AG08396 (cell line): Measurements from ENCODE around the gene CYGB.
"Not testable (repeated sequence)": the region's sequence is repeated elsewhere in the genome, so short reads cannot be mapped to it uniquely, and the experiment has no call there.

Experiments
- DNase-seq: peaks from one replicate; pipeline ENCODE4 v3.0.0; 2012; ENCODE audit warnings: low spot score, mixed read lengths

CYGB gene

DNA sequence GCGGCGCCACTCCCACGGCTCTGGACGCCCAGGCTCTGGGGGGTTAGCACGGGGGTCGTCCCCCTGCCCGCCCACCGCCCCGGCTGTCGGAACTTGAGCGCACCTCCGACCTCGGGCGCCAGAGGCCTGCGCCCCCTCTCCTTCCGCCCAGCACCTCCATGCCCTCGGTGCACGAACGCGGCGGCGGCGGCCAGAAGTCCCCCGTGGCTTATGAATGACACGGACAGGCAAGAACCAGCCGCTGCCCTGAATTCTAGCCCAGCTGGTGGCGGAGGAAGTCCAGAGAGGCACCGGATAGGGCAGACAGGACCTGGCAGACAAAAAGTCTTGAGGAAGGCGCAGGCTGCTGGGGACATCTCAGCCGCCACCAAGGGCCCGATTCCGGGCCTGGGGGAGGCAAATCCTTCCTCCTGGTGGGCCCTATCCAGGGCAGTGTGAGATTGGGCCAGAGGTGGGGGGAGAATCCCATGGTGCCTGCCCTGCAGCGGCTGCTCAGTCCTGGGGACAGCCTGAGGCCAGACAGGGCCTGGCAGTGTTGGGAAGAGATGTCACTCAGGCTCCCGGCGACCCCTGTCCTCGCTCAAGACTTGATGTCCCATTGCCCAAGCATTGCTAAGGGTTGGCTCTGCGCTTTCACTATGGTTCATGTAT is 897 bp upstream of the CYGB start:
- no peak for DNase-seq

DNA sequence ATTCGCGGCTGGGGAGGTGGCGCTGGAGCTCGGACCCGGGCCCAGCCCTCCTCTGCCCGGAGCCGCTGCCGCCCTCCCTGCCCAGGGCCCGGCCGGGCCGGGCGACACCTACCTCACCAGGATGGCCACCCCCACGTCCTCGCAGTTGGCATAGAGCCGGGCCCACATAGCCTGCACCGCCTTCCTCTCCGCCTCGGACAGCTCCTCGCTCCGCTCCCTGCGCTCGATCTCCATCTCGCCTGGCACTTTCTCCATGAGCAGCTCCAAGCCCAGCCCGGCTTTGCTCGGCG is 276 bp downstream of the CYGB start:
- DNase-seq, result peak; percentile 81

DNA sequence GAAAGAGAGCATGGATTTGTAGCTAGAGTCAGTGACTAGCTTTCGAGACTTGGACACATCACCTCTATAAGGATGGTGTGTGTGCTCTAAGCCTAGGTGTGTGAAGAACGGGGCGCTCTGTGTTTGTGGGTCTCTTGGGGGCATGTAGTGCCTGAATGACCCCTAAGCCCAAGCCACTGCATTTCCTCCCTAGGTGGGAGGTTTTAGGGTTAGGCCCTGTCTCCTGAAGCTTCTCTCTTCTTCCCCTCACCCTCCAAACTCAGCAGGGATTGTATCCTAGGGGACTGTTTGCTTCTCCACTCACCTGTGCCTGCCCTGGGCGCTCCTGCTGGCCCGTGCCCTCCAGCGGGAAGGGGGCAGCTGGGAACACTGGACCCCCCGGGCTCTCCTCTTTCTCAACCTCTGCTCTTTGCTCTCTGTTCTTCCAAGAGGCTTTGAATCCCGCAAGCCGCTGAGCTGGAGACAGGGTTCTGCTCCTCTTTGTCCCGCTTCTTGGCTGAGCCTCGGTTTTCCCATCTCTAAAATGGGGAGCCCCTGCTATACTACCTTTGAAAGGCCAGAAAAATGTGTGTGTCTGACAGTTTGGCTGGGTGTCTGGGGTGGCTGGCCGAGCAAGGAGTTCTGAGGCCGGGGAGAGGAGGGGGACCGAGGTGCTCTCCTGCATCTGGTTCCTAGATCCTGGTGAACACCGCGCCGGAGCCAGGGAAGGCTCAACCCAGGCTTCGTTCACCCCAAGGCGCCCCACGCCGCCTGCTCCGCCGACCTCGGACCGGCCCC is 810 bp downstream of the CYGB start:
- DNase-seq, result no peak

DNA sequence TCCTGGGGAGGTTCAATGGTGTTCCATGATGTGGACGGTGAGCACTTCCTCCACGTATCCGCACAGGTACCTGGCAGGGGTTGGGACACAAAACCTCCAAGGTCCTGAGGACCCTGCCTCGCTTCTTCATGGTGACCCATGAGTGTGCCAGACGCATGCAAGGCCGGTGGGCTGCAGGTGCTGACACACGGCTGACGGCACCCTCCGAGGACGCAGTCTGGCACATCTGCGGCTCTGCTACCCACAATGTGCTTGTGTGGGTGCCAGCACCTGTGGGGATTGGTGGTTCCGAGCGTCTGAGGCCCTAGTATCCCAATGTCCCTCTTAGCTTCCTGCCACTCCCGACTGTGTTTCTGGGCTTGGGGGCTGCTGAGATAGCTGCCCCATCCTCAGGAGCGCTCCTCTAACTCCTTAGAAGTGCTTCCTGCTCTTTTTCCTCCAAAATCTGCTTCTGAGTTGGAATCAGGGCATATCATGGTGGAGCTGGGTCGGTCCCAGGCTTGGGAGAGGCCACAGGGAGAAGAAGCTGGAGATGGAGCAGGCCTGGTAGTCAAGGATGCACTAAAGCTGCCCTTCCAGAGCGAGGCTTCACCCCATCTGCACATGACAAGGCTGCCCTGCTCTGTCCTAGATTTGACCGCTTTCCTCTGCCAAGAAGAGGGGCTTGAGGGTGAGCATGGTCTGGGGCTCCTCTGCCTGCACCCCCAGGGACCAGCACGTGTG is 1.6 kb downstream of the CYGB start:
- no peak for DNase-seq

DNA sequence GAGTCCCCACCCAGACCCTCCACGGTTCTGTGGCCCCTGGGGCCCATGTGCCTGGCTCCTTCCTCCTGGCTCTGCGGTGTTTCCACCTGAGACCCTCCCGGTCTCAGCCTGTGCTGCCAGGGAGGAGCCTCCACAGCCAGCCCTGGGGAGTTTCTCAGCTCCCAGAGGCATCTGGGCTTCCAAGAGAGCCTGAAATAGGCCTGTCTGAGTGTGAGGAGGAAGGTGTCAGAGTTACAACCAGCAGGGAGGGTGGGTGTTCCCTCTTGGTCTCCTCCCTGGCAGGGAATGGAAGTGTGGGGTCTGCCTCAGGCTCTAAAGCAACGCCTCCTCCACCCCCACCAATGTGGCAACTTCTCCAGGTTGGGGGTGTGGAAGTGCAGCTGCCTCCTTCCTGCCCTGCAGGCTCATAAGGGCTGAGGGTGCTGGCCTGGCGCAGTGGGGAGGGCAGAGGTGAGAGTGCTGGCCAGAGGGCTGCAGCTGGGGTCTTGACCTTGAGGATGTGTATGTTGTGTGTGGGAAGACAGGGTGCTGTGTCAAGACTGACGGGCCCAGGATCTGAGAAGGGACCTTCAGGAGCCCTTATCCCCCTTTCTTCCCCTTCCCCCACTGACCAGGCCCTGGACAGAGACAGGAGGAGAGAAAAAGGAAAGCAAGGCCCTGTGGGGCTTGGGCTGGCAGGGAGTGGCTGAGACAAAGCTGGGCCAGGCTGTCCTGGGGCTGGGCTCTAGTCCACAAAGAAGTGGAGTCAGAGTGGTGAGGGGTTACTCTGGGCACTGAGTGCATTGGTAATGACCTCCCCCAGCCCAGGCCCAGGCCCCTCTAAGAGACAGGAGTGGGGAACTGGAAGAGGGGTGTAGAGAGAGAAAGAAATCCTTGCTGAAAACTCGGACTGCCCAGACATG is 2.4 kb downstream of the CYGB start:
- DNase-seq, result no peak

DNA sequence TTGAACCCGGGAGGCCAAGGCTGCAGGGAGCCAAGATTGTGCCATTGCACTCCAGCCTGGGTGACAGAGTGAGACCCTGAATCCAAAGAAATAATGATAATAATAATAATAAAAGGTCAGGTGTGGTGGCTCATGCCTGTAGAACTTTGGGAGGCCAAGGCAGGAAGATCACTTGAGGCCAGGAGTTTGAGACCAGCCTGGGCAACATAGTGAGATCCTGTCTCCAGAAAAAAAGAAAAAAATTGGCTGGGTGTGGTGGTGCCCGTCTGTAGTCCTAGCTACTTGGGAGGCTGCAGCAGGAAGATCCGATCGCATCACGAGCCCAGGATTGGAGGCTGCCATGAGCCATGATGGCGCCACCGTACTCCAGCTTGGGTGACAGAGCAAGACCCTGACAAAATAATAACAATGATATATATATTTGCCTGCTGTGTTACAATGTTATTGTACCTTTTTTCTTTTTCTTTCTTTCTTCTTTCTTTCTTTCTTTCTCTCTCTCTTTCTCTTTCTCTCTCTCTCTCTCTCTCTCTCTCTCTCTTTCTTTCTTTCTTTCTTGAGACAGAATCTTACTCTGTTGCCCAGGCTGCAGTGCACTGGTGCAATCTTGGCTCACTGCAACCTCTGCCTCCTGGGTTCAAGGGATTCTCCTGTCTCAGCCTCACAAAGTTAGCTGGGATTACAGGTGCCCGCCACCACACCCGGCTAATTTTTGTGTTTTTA is 3.7 kb downstream of the CYGB start:
- DNase-seq, result not testable (repeated sequence)

DNA sequence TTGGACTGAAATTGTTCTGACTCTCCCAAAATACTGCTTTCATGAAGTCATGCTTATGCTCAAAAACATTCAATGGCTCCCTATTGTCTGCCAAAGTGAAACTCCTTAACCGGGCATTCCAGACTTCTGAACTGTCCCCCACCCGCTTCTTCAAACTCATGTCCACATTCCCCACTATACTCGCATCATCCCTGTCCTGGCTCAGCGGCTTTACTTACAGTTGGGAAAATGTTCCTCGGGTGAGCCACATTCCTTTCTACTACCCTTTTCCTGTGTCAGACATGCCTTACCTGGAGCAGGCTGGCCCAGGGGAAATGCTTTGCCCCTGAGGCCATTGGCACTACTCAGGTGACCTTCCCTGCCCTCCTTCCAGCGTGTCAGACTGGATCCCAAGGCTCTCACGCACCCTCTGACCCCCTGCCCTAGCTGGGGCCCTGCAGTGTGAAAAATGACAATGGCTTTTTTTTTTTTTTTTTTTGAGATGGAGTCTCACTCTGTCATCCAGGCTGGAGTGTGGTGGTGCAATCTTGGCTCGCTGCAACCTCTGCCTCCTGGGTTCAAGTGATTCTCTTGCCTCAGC is 5.3 kb downstream of the CYGB start:
- no peak for DNase-seq

DNA sequence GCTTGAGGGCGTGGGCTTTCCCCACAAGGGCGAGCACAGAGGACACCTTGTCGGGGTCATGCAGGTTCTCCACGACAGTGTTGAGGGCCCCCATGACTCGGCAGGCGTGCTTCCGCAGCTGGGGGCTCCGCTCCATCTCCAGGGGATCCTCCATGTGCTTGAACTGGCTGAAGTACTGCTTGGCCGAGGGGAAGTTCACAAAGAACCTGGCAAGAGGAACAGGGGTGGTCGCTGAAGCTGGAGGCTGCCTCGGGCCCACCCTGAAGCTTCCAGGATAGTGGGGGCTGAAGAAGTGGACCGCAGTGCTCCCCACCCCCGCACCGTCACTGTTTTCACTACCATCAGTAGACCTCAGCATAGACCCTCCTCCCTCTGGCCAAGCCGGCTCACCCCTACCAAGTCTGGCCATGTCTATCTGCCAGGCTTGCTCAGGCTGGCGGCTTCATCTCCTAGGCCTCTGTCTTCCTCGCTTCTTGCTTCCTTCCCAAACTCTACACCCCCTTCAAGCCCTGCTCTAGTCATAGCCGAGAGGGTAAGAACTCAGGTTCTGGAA is 5.9 kb downstream of the CYGB start:
- no peak for DNase-seq

DNA sequence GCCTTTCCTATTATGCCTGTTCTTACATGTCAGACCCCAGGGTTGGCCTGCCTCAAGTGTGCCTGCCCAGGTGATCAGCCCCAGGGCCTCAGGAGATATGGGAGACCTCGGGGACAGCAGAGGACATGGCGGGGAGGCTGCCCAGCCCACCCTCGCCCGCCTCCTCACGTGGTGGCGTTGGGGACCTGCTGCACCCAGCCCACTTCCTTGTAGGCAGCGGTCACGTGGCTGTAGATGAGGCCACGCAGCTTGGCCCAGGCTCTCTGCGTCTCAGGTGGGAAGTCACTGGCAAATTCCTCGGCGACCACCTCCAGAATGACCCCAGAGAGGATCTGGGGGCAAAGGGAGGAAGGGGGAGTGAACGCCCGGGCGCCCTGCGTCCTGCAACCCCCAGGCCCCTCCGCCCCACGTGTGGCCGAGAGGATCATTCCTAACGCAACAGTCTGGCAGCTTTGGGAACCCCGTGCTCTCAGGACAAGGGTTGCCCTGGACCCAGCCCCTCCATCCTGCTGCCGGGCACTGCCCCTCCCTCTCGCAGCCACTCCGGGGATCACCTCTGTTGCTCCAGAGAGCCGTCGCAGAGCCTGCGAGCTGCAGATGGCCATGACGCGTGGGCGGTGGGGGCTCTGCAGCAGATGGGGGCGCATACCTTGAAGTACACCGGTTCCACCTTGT is 6.6 kb downstream of the CYGB start:
- DNase-seq, result no peak

DNA sequence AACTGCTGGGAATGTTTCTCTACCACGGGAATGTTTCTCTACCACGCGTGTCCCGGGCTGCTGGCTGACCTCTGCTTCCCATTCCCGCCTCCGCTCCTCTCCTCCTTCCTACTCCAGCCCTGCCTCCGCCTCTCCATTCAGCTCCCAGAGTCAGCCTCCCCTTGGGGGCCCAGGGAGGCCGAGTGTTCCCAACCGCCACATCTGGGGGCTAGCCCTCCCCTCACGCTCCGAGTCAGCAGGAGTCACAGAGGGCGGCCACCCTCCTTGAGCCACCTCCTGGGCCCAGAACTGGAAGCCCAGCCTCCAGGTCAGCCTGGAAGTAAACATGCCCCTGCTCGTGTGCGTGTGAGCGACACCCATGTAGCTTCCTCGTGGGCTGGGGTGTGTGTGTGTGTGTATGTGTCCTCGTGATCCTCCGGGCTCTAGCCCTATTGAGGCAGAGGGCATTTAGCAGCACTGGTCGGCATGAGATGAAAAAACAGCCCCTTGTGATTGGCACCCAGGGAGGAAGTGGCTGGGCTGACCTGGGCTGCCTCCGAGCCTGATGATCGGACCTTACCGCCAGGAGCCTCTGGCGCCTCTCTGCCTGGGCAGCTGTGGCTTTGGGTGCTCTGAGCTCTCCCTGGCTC is 7.3 kb downstream of the CYGB start:
- peak; percentile 65 for DNase-seq

DNA sequence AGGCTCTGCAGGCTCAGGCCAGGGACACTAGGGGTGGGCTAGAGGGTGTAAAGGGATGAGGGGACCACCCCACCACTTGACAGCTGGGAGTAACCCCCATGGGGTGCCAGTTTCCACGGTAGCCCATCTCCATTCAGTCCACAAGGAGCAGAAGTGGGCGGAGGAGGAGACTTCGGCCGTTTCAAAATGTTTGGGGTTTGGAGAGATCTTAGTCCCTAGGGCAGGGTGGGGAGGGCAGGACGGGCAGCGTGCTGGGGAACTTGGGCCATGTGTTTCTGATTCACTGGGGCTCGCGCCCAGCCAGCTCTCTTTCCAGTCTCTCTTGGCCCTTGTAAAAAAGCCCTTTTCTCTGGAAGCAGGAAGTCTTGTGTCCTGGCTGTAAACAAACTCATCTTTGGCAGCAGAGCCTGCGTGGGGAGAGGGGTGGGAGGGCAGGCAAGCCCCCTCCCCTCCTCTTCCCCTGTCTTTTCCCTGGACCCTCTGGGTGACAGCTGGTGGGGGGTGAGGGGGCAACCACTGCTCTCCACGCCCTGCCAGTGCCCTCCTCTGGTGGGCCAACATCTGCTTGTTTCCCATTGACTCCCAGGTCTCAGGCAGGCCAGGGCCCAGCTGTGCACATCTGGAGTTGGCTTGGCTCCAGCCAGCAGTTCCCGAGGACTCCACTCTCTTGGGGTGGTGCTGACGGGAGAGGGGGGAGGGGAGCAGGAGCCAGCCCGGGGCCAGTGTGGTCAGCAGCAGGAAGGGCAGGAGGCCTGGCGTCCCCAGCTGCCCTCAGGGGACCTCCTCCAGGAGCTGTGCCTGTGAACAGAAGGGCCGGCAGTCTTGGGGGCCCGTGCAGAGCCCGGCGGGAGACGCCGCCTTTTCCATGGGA is 8.1 kb downstream of the CYGB start:
- DNase-seq, result peak; percentile 82

DNA sequence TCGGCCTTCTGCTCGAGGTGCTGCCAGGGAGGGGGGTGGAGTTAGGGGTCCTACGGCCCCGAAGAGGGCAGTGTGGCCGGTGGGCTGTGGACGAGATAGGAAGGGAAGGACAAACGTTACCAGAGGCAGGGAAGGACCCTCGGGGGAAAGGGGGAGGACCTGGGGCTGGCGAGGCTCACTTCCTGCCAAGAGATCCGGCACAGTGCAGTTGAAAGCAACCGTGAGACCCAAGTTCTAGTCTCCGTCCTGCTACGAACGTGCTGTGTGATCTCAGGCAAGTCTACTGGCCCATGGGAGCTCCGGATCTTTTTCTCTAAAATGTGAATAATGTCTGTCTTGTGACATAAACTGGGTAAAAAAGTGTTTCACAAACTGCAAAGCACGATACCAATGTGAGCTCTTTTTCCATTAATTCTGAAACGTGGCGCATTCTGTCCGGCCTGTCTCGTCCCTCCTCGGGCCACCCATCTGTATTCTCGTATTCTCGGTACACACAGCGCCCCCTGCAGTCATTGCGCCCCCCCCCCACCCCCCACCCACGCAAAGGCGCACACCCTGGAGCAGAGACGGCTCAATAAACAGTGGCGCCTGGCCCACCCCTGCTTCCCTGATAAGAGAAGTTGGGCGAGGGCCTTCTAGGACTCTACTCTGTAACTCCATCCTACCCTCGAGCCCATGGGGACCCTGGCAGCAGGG is 8.8 kb downstream of the CYGB start:
- DNase-seq, result no peak

DNA sequence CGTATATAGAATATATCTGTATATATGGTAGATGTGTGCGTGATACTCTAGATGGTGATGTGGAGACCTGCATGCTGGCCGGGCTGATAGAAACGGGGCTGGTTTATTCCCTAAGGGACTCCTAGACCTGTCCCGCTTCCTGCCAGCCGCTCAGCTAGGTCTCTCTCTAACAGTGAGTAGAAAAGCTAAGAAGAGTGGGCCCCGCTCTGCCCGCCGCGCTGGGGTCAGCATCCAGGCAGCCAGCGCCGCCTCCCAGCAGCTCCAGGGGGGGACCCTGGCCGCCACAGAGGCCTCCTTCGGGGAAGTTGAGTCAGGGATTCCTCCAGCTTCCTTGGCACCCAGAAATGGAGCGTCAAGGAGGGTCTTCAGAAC is 9.4 kb downstream of the CYGB start:
- DNase-seq, result no peak

DNA sequence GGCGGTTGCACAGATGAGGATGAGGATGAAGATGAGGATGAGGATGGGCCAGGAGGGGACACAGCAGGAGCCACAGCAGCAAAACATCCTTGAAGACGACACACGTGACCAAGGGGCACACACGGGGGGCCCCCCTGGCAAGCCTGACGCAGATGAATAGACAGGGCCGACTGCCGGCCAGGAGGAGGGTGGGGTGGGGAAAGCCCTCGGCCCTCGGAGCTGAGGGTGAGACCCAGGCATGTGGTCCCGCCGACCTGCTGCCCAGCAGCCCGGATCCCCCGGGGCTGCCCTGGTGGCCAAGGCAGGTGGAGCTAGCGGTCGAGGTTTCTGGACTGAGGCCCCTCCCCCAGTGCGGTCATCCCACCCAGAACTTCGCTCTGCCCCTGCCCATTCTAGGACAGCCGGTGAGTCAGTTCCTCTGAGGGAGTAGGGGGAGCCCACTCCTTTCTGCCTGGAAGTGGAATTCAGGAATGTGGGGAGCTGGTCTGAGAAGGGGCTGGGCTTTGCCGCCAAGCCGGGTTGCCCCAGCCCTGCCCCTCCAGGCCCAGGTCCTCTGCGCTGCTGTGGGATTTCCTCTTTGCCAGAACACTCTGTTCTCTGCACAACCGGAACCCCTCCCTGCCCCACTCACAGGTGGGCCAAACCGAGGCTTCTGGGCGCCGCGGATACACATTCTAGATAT is 9.9 kb downstream of the CYGB start:
- peak; percentile 48 for DNase-seq

DNA sequence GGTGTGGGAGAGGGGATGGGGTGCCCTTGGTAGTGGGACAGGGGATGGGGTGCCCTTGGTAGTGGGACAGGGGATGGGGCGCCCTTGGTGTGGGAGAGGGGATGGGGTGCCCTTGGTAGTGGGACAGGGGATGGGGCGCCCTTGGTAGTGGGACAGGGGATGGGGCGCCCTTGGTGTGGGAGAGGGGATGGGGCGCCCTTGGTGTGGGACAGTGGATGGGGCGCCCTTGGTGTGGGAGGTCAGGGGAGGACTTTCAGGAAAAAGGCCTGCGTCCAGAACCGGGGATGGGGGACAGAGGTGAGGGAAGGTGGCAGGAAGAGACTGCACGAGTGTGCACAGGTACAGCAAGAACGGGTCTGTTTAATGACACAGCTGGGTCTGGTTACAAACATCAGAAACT is 10.5 kb downstream of the CYGB start:
- DNase-seq, result not testable (repeated sequence)

DNA sequence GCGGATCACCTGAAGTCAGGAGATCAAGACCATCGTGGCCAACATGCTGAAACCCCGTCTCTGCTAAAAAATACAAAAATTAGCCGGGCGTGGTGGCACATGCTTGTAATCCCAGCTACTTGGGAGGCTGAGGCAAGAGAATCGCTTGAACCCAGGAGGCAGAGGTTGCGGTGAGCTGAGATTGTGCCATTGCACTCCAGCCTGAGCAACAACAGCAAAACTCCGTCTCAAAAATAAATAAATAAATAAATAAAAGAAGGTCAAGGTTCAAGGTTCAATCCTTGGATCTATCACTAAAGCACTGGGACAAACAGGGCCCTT is 12.0 kb downstream of the CYGB start:
- DNase-seq, result not testable (repeated sequence)

DNA sequence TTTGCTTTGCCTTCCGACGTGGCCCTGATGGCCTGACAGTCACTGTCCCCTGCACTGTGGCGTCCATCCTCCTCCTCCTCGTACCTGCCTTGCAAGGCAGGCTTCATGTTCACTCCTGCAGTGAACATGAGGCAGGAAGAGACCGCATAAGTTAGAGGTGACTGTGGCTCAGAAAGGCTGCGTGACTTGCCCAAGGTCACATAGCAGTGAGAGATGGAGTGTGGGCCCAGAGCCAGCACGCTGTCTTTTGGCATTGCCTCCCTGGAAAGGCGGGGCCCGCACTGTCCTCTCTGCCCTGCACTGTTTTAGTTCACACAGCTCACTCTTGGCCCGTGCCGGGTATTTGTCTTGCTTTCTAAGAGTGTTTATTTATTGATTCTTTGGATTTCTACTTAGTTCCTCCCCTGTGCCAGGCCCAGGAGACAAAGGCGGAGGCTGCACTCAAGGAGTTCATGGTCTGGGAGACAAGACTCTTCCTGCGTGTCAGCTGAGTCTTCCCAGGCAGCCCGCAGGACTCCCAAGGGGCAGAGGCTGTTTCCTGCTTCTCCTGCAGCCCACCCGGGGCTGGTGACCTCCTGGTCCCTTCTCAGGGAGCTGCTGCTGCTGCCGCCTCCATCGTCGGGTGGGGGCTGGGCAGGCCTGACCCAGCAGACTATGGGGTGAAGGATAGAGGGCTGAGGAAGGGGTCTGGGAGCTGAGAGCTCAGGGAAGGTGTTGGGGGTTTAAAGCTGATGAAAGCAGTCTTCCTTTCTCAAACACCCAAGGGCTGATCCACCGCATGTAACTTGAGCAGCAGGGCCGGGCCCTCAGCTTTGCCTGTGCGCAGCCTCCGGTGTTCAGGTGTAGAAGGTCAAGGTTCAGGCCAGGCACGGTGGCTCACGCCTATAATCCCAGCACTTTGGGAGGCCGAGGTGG is 12.7 kb downstream of the CYGB start:
- DNase-seq, result peak; percentile 73
